ENCODE results near the gene PDE3A.

DNA sequence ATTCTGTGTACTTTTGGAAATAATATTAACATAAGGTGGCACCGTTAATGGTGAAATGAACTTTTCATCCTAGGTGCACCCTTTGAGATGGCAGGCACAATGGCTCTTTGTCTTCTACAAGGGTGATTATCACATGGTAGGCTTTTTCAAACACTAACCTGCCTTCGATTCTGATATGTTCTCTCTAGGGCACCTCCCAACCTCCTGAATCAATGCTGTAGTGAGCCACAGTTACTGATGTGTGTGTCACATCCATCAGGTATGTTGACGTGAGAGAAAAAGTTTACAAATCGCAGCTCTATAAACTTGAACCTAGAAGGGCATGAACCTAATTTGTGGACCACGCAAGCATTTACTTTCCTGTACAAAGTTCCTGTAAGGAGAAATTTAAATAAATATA, 25.4 kb downstream of the PDE3A start:
- TF ChIP-seq CTCF (conservative IDR thresholded peaks at IDR 0.05) (no peak), ZFX (IDR thresholded peaks at IDR 0.05) (no peak)
